ENCODE measurements around the gene LMOD1.

DNA sequence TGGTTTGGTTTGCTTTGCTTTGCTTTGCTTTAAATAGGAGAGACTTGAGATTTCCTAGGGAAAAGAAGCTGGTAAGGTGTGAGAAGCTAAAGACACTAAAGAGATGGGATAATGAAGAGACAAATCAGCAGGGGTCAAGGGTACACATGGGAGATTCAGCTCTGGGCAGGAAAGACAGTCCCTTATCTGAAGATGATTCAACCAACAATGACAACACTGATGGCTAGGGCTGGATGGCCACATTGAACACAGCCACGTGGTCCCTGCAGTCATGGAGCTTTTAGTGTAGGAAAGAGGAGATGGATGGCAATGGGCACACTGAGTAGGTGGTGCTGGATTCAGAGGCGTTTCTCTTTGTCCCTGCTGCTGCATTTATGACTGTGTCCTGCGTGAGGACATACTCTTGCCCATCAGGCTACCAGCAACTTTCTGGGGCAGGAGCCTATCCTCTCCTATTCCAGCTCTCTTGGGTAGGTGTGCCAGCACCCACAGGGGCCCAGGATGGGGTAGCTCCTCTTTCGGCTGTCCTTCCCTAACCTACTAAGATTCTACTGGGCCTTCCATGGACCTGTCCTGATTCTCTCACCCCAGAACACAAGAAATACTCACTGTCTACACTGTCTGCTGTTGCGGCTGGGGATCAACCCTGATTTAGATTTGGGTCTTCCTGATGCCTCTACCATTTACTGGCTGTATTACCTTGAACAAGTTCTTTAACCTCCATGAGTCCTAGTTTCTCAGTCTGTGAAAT is 59.1 kb downstream of the LMOD1 start:
- TF ChIP-seq CTCF (IDR thresholded peaks at IDR 0.05) (no peak), EZH2 (IDR thresholded peaks at IDR 0.05; ENCODE audit: borderline replicate concordance, insufficient read depth, low read depth, low read length, poor library complexity, severe bottlenecking) (no peak)

Data from B cell (primary cell).